Esophagus muscularis mucosa (tissue), 4 donors: Measurements from ENCODE around the gene DCAF6. TPM values are rescaled to one million over a fixed set of nuclear protein-coding genes. Genes with fewer than 3 reads are reported as not detected.
A peak's percentile ranks its signal among the peaks of the same experiment; 100 is the strongest.

ENCODE experiments used
- DNase-seq: peaks from one replicate; pipeline ENCODE4 v3.0.0-alpha.2; 2017; ENCODE audit errors: extremely low spot score
- H3K27ac ChIP-seq, 4 donors: fragments of 200-600 bp; sonication (generic); replicated peaks in 1 of 4; 1 replicate in 3 of 4; 2 replicates in 1 of 4; pipeline ENCODE4 v1.5.1; 2016 to 2019; ENCODE audit warnings: mild to moderate bottlenecking in 1 of 4
- H3K27me3 ChIP-seq, 4 donors: fragments of 200-600 bp; sonication (generic); one replicate each; pipeline versions ENCODE4 v1.5.1 to v1.6.0; 2016 to 2019
- H3K36me3 ChIP-seq, 4 donors: fragments of 200-600 bp; sonication (generic); one replicate each; pipeline ENCODE4 v1.5.1; 2016 to 2019
- H3K4me1 ChIP-seq, 4 donors: fragments of 200-600 bp; sonication (generic); one replicate each; pipeline ENCODE4 v1.5.1; 2016 to 2019
- H3K4me3 ChIP-seq, 4 donors: fragments of 200-600 bp; sonication (generic); 1 replicate in 2 of 4; 2 replicates in 2 of 4; pipeline ENCODE4 v1.5.1; 2016 to 2019; ENCODE audit warnings: mild to moderate bottlenecking in 4 of 4, moderate library complexity in 1 of 4
- H3K9me3 ChIP-seq, 4 donors: fragments of 200-600 bp; sonication (generic); 1 replicate in 3 of 4; 2 replicates in 1 of 4; pipeline ENCODE4 v1.5.1; 2016 to 2019
- CTCF ChIP-seq, 3 experiments: fragments of 200-600 bp in 2 of 3; fragments of 450-650 bp in 1 of 3; sonication (generic) in 2 of 3; IDR thresholded peaks; one replicate each; pipeline ENCODE4 v1.5.1; 2017 to 2019; ENCODE audit warnings: antibody characterized with exemption in 3 of 3, mild to moderate bottlenecking in 2 of 3, moderate library complexity in 1 of 3
- EP300 ChIP-seq: sonication (generic); formaldehyde crosslinking; IDR thresholded peaks from one replicate; pipeline ENCODE4 v1.6.1; 2017; ENCODE audit warnings: antibody characterized with exemption
- POLR2A ChIP-seq: fragments of 450-650 bp; IDR thresholded peaks from one replicate; pipeline ENCODE4 v1.6.1; 2017; ENCODE audit warnings: antibody characterized with exemption, moderate library complexity, mild to moderate bottlenecking, low read depth
- POLR2AphosphoS5 ChIP-seq, 2 donors: sonication (generic); formaldehyde crosslinking; IDR thresholded peaks; one replicate each; pipeline ENCODE4 v1.6.1; 2017; ENCODE audit warnings: antibody characterized with exemption in 2 of 2
- WGBS: methylation state at CpG from one replicate; pipeline ENCODE4 v1.1.5; 2018; 5-methylcytosine and 5-hydroxymethylcytosine counted together
- intact Hi-C: fragments of 100-400 bp; cut with DNase I; formaldehyde crosslinking; loops from one replicate; pipeline ENCODE4 v1.15.1; 2023
- total RNA-seq, 4 donors: library from RNA; depleted of rRNA; stranded (reverse); fragments of >200 nt; gene quantifications; one replicate each; pipeline versions ENCODE4 v1.1.0 to v1.2.1, GENCODE V29; 2016

Gene DCAF6
- total RNA-seq, 4 donors from 2014 or later: 80.4 to 110 (median 93.9) TPM

GRCh38 chr1:168069384-168069783, 132.9 kb downstream of the DCAF6 start:
- H3K27me3 ChIP-seq: no peaks in the 10 kb centered on the region
- peaks cover 13 to 96% (median 79%) of the 10 kb centered on the region in 4 donors for H3K36me3 ChIP-seq
- intact Hi-C loops: no loop called here
- 91% methylated on average over 3 of the region's 3 CpGs for WGBS
- H3K9me3 ChIP-seq: no peaks in the 10 kb centered on the region
- TF ChIP-seq CTCF (IDR thresholded peaks at IDR 0.05) (no peak), POLR2AphosphoS5 (IDR thresholded peaks at IDR 0.05) (no peak), POLR2A (no peak), EP300 (no peak)
- no peak overlapping the region for H3K27ac ChIP-seq
- no peak for DNase-seq
- no peaks in the 10 kb centered on the region for H3K4me1 ChIP-seq
- H3K4me3 ChIP-seq: no peak overlapping the region

GRCh38 chr1:168079761-168080160, 143.3 kb downstream of the DCAF6 start:
- peaks cover 31 to 54% (median 53%) of the 10 kb centered on the region in 4 donors for H3K4me1 ChIP-seq
- intact Hi-C loops: loop anchor here (5.0 kb wide), 2 partner anchors 142 to 257 kb away; partner anchors contain the start of genes DCAF6 and MPC2
- DNase-seq: no peak
- TF ChIP-seq POLR2AphosphoS5 (IDR thresholded peaks at IDR 0.05) (no peak), EP300 (no peak), POLR2A (no peak), CTCF (IDR thresholded peaks at IDR 0.05) (no peak)
- no peak overlapping the region for H3K4me3 ChIP-seq
- no peaks in the 10 kb centered on the region for H3K9me3 ChIP-seq
- peaks cover 21 to 42% (median 29%) of the 10 kb centered on the region in 4 donors for H3K36me3 ChIP-seq
- no peaks in the 10 kb centered on the region for H3K27me3 ChIP-seq
- H3K27ac ChIP-seq: peak overlapping the region; percentile 59 to 78 (median 65)

- peak; percentile 86 for DNase-seq
- peaks cover 9 to 37% (median 18%) of the 10 kb centered on the region in 4 donors for H3K36me3 ChIP-seq
- no peak overlapping the region for H3K4me3 ChIP-seq
- WGBS: 63% methylated on average over 4 of the region's 4 CpGs
- TF ChIP-seq CTCF (IDR thresholded peaks at IDR 0.05) (no peak), POLR2AphosphoS5 (IDR thresholded peaks at IDR 0.05) (peak; percentile 13 to 57)
- peaks cover 41 to 72% (median 70%) of the 10 kb centered on the region in 4 donors for H3K4me1 ChIP-seq
- H3K27ac ChIP-seq: peak overlapping the region; percentile 59 to 78 (median 65)
- intact Hi-C loops: loop anchor here (5.0 kb wide), 2 partner anchors 144 to 259 kb away; partner anchors contain the start of genes DCAF6 and MPC2
- H3K27me3 ChIP-seq: no peaks in the 10 kb centered on the region
- H3K9me3 ChIP-seq: no peaks in the 10 kb centered on the region
Observed at GRCh38 chr1:168081373-168082007, 145.0 kb downstream of the DCAF6 start.

- Histone ChIP-seq H3K27me3 (no peaks in the 10 kb centered on the region), H3K4me3 (no peak overlapping the region), H3K9me3 (no peaks in the 10 kb centered on the region), H3K27ac (peak overlapping the region; percentile 59 to 78 (median 65)), H3K36me3 (peaks cover 1 to 37% (median 11%) of the 10 kb centered on the region in 4 donors), H3K4me1 (peaks cover 41 to 78% (median 75%) of the 10 kb centered on the region in 4 donors)
- TF ChIP-seq EP300: no peak
- peak; percentile 74 to 92 (median 76) for TF ChIP-seq CTCF (IDR thresholded peaks at IDR 0.05)
- TF ChIP-seq POLR2A: no peak
- TF ChIP-seq POLR2AphosphoS5 (IDR thresholded peaks at IDR 0.05): peak; percentile 52 to 56
- 58% methylated on average over 6 of the region's 8 CpGs for WGBS
- DNase-seq: peak; percentile 91
- intact Hi-C loops: loop anchor here (5.0 kb wide), 2 partner anchors 145 to 260 kb away; partner anchors contain the start of genes DCAF6 and MPC2
Observed at GRCh38 chr1:168082008-168082876, 145.8 kb downstream of the DCAF6 start.
